Dermis microvascular lymphatic vessel endothelial cell (primary cell): ENCODE data around the gene NEK2. TPM values are rescaled to one million over a fixed set of nuclear protein-coding genes. Genes with fewer than 3 reads are reported as not detected.

ENCODE experiments used
- total RNA-seq: library from RNA; depleted of rRNA; stranded (reverse); fragments of >200 nt; gene quantifications from 2 replicates; pipeline ENCODE4 v1.2.1, GENCODE V29; 2014

NEK2 gene
- total RNA-seq, 1 donor from 2014 or later, result 18.5 TPM

Other genes starting within 250 kb of the NEK2 start
- not detected in 2 replicates for gene RD3, start 183.5 kb downstream of the NEK2 start, total RNA-seq
- 27.9 and 35.3 TPM in 2 replicates for gene SLC30A1, start 96.5 kb downstream of the NEK2 start, total RNA-seq
- gene LPGAT1, start 155.1 kb upstream of the NEK2 start, total RNA-seq, result 35.6 and 37.9 TPM in 2 replicates